Hepatocyte (in vitro differentiated cells): ENCODE measurements around the gene ZNF385C.

Experiments
- CTCF ChIP-seq: fragments of 200-600 bp; sonication (generic); IDR thresholded peaks from 2 replicates; pipeline ENCODE4 v1.5.1; 2016; ENCODE audit warnings: antibody characterized with exemption, mild to moderate bottlenecking; ENCODE audit not compliant: poor library complexity
- EZH2 ChIP-seq: fragments of 200-600 bp; sonication (generic); IDR thresholded peaks from 2 replicates; pipeline ENCODE4 v1.6.1; 2016; ENCODE audit warnings: antibody characterized with exemption, mild to moderate bottlenecking, borderline replicate concordance
- EZH2phosphoT487 ChIP-seq: fragments of 200-600 bp; sonication (generic); IDR thresholded peaks from one replicate; pipeline ENCODE4 v1.6.1; 2018; ENCODE audit warnings: antibody characterized with exemption, mild to moderate bottlenecking, low read depth, moderate library complexity; ENCODE audit not compliant: unreplicated experiment, severe bottlenecking

GRCh38 chr17:41998497-41998896 lies 99.8 kb downstream of the ZNF385C start:
- TF ChIP-seq CTCF (no peak), EZH2 (no peak), EZH2phosphoT487 (no peak)
